Occipital lobe (tissue), 2 donors: ENCODE measurements around the gene LMAN2L. TPM values are rescaled to one million over a fixed set of nuclear protein-coding genes. Genes with fewer than 3 reads are reported as not detected.

ENCODE experiments used
- DNase-seq: peaks from one replicate; lab custom pipeline; 2025; lab: John Stamatoyannopoulos, UW
- total RNA-seq: library from RNA; depleted of rRNA; stranded (reverse); fragments of >200 nt; gene quantifications from one replicate; pipeline ENCODE4 v1.2.3, GENCODE V29; 2014

Gene LMAN2L
- total RNA-seq, 1 donor from 2014 or later, result 21.7 TPM

DNA sequence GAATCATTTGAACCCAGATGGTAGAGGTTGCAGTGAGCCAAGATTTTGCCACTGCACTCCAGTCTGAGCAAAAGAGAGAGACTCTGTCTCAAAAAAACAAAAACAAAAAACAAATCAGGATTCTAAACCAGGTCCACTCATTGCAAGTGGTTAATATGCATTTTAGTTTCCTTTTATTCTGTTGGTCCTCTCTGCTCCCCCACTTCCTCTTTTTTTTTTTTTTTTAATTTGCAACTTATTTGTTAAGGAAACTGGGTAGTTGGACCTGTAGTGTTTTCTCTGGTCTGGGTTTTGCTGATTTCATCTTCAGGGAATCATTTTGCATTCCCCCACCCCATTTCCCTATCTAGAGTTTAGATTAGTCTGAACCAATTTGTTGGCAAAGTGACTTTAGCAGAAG, 83.3 kb downstream of the LMAN2L start:
- DNase-seq, result no peak

Other genes starting within 250 kb of the LMAN2L start
- gene NEURL3, start 234.7 kb downstream of the LMAN2L start, total RNA-seq, result 0.16 TPM
- 1.2 TPM for gene ARID5A, start 203.3 kb downstream of the LMAN2L start, total RNA-seq
- 32.1 TPM for gene KANSL3, start 101.8 kb downstream of the LMAN2L start, total RNA-seq
- gene FER1L5, start 97.3 kb downstream of the LMAN2L start, total RNA-seq, result 0.47 TPM
- gene CNNM4, start 20.8 kb upstream of the LMAN2L start, total RNA-seq, result 8.1 TPM
- 8.3 TPM for gene CNNM3, start 76.2 kb upstream of the LMAN2L start, total RNA-seq
- gene ANKRD23, start 104.0 kb upstream of the LMAN2L start, total RNA-seq, result 5.9 TPM
- 8.0 TPM for gene ANKRD39, start 118.0 kb upstream of the LMAN2L start, total RNA-seq
- gene SEMA4C, start 130.0 kb upstream of the LMAN2L start, total RNA-seq, result 54.9 TPM
- gene FAM178B, start 246.5 kb upstream of the LMAN2L start, total RNA-seq, result not detected